ENCODE measurements around the gene TRIP13.

DNA sequence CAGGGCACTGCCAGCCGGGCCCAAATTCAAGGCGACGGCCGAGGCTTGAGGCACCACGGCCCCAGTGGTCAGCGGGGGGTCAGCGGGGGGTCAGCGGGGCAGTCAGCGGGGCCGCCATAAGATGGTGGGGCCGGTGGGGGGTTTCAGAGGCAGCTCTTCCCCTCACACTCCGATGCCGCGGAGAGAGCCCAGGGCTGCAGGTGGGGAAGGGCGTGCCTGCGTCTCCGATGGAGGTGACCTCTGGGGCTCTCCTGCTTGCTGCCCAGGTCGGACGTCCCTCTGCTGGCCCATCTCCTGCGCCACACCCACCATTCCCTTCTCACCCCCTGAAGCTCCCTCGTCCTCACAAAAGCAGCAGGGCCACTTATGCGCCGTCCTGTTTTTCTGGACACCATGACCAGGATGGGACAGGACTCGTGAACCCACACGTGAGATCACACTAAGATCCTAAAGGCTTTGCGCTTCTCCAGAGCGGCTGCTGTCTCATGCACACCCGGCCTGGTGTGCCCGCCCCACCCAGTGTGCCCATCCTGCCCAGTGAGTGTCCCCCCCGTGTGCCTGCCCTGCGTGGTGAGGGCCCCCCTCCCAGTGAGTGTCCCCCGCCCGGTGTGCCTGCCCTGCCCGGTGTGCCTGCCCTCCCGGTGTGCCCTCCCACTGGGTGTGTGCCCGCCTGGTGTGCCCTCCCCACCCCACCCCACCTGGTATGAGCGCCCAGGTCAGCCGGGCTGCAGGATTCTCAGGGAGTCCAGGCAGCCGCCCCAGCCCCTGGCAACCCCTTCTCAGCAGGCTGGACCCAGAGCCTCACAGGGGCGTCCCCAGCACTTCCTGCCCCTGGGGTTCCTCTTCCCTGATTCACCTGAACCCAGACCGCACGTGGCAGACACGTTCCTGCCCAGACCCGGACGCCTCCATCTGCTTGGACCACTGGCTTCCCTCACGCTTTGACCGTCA, 67.2 kb downstream of the TRIP13 start:
- TF ChIP-seq EZH2phosphoT487 (IDR thresholded peaks at IDR 0.05; ENCODE audit: insufficient read depth, low read depth) (no peak), EZH2 (IDR thresholded peaks at IDR 0.05; ENCODE audit: insufficient read depth, poor library complexity, severe bottlenecking) (no peak)
